GM18502 (cell line): Measurements from ENCODE around the gene SLC6A2.
"Not testable (repeated sequence)": the region's sequence is repeated elsewhere in the genome, so short reads cannot be mapped to it uniquely, and the experiment has no call there.

Experiments
- ATAC-seq: cut with Tn5 transposase; IDR thresholded peaks from one replicate; pipeline ENCODE4 v1.9.1; 2021; ENCODE audit warnings: mild to moderate bottlenecking; ENCODE audit not compliant: unreplicated experiment, poor library complexity

Gene SLC6A2

DNA sequence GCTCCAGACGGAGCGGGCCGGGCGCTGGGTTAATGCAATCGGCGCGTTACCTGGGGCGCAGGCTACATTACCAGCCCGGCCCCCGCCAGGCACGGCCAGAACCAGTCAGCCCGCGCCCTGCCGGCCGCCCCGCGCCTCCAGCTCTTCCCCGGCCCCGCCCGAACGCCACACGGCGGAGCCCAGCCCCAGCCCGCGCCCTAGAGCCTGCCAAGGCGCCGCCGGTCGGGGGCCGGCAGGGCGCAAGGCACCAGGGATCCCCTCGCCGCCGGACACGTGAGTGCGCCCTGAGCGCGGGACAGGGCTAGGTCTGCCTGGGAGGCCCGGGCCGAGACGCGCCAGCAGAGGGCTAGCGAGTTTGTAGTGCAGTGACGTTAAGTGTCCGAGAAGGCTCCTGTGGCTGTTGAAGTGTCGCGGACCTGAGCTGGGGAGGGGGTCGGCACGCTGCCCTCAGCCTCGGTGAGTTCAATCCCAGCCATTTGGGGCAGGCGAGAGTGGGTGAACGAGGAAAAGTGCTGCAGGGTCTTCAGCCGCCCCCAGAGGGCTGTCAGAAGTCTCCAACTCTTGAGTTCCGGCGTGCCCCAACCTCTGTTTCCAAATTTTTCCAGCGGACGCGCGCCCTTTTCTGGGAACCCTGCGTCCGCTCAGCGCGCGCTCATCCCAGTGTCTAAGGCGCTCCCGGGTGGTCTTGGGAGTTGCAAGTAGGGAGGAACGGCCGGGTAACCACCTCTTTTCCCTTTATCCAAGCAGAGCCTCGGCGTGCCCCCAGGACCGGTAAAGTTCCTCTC lies at the start of gene SLC6A2:
Gene SLC6A2, plus strand, starts transcription at position 92 of the 785 bp plus-strand sequence. CDS start 707 bp downstream, outside the sequence.
- ATAC-seq: no peak

DNA sequence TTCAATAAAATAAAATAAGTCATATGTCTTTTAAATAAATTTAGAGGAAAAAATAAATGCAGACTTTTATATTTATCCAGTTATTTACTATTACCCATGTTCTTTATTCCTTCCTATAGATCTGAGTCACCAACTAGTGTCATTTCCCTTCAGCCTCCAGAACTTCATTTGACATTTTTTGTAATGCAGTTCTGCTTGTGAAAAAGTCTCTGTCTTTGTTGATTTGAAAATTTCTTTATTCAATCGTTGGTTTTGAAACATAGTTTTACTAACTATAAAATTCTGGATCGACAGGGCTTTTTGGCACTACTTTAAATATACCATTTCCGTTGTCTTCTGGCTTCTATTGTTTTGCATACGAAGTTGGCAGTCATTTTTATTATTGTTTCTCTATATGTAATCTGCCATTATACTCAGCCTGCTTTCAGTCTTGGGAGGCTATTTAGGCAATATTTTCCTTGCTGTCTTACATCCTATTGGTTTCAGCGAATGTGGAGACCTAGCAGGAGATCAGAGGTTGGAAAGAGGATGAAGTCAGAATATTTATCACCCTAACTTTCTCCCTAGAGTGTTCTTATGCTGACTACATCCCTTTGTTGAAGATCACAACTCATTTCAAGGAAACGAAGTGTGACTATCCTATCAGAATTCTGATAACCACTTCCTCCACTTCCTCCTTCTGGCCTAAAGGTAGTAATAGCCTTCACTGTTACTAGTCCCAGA lies 42.0 kb upstream of the SLC6A2 start:
- no peak for ATAC-seq

DNA sequence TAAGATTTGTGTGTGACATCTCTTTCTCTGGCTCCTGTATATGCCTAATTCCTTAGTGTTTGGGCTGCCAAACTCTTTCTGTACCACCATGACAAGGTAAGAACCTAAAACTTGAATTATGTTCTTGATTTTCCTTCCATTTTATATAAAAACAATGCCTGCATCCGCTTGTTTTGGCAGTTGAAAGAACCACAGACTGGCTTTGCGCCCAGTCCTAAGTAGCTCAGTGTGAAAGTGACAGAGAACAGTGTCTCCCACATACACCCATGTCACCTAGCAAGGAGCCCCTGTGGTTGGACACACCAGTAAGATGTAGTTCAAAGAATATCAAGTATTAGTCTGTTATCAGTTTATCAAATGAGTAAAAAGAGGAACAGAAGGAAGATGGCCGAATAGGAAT lies 40.7 kb upstream of the SLC6A2 start:
- no peak for ATAC-seq

DNA sequence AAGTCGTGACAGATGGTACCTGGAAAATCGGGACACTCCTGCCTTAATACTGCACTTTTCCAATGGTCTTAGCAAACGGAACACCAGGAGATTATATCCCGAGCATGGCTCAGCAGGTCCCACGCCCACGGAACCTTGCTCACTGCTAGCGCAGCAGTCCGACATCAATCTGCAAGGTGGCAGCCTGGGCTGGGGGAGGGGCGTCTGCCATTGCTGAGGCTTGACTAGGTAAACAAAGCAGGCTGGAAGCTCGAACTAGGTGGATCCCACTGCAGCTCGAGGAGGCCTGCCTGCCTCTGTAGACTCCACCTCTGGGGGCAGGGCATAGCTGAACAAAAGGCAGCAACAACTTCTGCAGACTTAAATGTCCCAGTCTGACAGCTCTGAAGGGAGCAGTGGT lies 40.1 kb upstream of the SLC6A2 start:
- not testable (repeated sequence) for ATAC-seq

DNA sequence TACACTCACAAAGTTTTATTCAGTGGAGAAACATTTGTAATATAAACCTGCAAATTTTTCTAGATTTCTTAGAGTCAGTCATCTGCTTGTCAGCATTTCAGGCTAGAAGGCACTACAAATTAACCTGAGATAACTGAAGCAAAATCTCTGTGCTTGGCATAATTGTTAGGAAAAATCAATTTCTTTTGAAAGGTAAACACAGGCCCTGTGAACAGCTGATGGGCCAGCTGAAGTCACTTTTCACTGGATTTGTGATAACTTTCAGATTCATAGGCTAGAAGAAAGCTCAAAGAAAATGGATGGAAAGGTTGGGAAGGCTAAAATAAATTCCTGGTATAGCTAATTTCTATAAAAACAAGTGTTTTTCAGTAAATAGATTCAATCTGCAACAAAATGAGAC lies 34.0 kb upstream of the SLC6A2 start:
- ATAC-seq: no peak

DNA sequence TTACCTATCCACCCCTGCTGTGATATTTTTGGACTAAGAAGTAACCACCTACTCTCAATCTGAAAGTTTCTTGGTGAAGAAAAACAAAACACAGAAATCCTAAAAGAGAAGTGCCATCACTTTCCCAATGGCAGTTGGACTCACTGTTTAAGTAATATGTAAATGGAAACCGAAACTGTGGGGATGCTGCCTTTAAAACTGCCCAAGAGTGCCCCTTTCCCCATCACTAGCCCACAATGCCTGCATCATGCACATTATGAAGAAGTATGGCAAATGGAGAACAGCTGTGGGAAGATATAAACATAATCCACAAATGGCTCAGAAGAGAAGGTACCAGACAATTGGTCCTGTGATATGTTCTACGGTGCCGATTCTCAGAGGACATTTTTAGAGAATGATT lies 33.5 kb upstream of the SLC6A2 start:
- ATAC-seq: no peak

DNA sequence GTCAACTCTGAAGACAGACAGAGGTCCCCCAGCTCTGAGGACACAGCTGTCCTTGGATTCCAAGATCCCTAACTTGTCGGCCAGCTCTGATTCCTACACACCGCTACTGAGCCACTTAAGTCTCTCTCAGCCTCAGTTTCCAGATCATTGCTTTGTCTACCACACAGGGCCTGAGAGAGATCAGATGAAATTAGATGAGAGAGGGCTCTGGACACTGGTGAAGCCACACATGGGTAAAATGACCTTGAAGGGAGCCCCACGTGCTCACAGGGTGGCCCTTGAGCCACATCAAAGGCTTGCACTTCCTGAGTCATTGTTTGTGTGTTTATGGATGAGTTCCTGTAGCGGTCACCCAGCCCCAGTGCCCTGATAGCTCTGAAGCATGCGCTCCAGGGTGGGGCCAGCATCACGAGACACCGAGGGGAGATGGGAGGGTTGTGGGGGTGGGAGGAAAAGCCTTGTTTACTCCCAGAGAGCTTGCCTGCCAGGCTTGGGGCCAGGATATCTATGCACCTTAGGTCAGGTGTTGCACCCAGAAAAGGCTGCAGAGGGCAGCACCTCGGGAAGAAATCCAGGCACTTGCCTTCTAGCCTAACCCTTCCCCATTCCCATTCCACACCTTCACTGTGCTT lies 32.7 kb upstream of the SLC6A2 start:
- no peak for ATAC-seq

DNA sequence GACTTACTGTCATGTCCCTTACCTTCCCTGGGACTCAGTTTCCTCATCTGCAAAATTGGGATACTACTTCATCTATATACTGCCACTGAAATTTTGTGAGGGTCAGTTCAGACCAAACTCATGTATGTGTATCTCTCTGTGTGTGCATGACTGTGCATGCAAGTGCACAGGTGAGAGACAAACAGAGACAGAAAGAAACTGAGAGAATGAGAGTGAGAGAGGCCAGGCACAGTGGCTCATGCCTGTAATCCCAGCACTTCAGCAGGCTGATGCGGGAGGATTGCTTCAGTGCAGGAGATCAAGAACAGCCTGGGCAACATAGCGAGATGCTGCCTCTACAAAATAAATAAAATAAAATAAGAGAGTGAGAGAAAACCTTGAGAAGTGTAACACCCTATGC lies 32.1 kb upstream of the SLC6A2 start:
- ATAC-seq: no peak

DNA sequence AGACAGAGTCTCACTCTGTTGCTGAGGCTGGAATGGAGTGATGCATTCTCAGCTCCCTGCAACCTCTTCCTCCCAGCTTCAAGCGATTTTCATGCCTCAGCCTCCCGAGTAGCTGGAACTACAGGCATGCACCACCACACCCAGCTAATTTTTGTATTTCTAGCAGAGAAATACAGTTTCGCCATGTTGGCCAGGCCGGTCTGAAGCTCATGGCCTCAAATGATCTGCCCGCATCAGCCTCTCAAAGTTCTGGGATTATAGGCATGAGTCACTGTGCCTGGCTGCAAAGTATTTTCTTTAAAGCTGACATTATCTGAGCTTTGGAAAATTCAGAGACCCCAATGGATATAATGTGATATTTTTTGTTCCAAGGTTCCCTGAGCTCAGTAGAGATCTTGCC lies 31.1 kb upstream of the SLC6A2 start:
- no peak for ATAC-seq

DNA sequence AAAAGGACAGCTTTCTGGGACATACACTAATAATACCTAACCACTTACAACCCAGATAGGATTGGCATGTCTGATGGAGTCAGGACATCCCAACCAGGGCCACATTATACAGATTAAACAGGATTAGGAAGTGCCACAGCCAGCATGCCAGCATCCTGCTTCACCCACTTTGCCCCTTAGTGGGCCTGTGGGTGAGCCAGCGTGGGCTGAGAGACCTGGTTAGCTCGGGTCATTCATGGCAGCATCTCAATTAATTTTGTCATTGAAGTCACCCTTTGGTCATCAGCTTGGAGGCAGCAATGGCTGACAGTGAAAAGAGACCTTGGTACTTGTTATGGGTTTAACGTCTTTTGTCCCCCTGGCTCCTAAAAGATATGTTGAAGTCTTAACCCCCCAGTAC lies 29.9 kb upstream of the SLC6A2 start:
- ATAC-seq: no peak

DNA sequence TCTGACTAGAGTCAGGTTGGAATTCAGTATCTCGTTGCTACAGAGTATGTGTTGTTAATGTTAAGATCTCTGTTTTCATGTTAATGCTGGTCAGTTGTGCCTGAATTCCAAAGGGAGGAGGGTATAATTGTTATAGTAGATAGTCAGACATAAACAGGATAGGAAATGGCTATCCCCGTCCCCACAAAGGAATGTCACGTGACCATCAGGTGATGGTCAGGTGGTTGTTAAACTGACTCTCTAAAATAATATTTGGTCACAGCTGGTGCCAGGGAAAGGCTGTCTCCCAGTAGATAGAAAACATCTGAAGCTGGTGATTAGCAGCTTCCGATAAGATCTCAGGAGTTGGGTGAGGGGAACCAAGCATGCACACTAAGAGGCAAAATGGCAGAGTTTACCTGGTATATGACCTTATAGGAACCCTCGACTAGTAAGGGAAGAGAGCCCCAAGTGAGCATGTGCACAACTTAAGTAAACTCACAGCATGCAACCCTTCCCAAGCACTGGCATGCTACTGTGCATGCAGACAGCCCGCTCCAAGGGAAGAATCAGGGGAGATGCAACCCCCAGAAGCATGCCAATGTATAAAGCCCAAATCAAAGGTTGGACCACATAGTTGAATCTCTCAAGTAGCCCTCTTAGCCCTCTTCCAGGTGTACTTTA lies 27.4 kb upstream of the SLC6A2 start:
- no peak for ATAC-seq

DNA sequence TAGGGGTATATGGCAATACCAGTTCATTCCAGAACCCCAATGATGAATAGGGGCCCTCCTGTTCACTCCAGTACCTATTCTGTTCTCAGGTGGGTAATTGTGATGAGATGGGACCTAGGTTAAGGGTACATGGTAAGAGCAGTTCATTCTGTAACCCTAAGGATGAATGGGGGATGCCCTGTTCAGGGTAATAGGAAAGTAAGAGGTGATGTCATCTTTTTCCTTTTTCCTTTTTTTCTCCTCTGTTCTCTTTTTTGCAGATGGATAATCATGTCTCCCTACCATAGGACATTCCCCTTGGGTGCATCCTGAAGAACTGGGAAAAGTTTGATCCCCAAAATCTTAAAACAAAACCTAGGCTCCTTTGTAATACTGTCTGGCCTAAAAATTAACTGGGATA lies 25.0 kb upstream of the SLC6A2 start:
- ATAC-seq: no peak

DNA sequence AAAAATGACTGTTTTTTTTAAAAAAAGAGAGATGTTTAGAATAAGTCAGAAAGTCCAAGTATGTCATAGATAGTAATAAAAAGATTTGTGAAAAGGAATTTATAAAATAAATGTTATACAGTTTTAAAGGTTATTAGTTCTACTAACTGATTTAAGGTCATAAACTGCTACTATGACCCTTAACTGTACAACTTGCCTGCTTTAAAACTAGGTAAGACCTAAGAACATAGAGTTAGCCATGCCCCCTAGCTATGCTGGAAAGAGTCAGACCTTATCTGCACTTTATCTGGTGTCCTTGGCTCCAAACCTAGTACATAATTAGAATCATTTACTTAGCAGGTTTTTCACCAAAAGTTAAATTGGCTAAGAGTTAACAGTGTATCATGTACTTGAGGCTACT lies 23.5 kb upstream of the SLC6A2 start:
- ATAC-seq: no peak

DNA sequence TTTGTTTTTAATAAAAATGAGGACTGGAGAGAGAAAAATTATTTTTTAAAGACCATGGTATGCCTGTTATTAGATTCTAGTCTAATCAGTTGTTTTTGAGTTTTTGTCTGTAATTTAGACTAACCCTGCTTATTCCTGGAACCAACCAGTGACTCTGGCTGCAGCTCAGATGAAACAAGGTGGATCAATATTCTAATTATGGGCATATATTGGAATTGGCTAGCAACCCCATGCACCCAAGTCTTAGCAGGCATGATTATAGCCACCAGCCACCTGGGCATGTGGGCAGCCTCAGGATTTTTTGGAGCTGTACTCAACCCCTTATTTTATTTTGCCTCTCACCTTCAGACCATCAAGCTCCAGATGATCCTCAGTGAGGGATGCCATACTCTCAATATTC lies 21.6 kb upstream of the SLC6A2 start:
- ATAC-seq: no peak

DNA sequence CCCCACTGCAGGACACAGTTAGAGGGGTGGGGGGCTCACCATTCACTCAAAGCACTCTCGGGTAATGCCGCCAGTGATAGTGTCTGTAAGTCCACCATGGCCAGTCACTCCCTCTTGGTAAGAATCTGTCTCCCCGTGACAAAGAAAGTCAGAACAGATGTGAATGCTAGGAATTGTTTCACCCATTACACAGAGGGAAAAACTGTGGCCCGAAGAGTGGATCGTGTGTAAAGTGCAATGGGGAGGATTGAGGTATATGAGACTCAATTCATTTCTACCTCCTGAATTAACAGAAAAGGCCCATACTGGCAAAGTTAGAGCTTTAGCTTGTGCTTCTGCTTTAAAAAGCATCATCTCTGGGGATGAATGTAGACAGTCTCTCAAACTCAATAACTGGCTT lies 17.5 kb upstream of the SLC6A2 start:
- ATAC-seq: no peak

DNA sequence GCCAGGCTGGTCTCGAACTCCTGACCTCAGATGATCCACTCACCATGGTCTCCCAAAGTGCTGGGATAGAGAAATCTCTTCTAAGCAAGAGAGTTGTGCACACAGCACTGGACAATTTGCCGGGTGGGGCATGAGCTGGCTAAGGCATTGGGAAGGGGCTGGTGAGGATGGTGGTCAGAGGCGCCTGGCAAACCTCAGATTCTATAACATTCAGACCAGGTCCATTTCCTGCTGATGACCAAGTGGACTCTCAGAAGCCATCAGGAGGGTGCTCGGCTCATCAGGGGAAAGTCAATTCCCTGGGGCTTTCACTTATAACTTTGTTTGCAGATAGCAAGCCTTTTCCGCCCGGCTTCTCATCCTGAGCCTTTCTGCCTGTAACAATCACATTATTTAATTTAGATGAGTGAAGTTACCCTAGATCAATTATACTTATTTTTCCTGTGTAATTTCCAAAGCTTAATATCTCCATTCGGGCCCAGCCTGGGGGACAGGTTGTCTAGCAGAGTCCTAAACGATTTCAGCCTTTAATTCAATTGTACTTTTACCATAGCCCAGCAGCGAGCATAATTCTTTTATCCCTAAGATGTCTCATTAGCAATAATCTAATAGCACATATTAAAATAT lies 15.0 kb upstream of the SLC6A2 start:
- ATAC-seq: no peak

DNA sequence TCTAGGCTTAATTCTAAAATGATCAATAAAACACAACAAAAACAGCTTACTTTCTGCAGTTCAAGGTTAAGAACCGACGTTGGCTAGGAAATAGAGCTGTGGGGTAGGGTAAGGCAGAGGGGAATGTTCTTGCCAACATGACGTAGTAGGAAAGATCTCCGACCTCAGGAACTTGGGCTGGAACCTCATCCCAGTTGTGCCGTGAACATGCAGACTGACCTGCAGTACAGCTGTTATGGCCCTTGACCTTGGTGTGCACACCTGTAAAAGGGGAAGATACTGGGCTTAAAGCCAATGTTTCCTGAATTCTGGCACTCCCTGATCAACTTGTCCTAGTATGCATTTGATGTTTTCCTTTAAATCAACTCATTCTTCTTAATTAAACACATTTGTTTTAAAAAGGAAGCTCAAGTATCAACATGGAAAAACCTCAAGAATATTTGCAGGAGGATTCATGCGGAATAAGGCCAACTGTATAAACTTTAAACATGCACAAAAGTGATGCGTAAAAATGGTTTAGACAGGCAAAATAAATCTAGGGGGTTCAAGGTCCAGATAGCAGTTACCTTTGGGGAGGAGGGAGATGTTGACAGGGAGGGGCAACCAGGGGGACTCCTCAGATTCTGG lies 14.2 kb upstream of the SLC6A2 start:
- no peak for ATAC-seq

DNA sequence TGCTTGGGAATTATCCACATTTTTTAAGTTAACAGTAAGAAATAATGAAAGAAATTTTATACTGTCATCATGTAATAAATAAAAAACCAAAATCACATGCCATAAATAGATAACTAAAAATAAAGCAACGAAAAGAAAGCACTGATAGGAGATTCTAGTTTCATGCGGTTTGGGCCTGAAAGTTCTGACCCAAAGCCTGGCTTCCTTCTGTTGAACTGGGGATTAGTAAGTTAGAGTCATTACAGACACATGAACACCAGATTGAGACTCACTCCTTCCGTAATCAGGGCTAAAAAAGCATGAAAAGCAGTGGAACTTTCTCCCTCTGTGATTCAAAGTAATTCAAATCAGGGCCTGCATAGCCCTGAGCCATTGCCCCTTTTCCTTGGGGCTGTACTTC lies 13.2 kb upstream of the SLC6A2 start:
- no peak for ATAC-seq

DNA sequence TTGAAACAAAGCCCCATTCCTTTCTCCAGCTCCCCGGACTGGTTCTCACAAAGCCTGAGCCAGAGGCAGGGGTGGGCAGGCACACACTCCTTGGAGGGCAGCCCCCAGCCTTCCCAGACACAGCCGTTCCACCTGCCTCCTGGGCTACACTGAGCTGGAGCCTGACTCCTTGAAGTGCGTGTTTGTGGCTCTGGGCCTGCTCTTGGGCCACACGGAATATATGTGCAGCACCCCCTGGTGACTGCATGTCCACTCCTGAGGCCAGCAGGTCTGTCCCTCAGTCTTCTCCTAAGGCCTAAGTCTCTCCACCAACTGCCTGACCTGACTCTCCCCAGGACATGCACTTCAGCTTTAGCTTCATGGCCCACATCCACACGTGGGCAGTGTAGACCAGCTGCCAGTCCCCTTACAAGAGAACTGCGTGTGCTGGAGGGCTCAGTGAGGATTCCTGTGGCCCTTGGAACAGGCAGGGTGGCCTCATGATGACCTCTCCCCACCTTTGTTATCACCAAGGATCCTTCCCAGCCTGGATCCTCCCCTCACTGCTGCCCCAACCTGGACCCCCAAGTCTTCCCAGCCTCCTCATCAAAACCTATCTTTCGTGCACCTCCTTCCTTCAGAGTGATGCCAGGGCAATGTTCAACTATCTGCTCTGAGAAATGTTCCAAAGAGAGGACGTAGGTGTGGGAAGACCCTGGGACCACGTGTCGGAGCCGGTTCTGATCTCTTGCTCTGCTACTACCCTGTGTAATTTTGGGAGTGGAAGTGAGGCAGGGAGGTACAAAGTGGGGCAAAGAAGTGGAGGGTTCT lies 12.4 kb upstream of the SLC6A2 start:
- no peak for ATAC-seq
